Measurements from ENCODE around the gene CKS1B. TPM values are rescaled to one million over a fixed set of nuclear protein-coding genes. Genes with fewer than 3 reads are reported as not detected.

The CKS1B gene
- total and polyA plus RNA-seq, 9 of the 15 experiments (the other 6 are each of a cell fraction or from before 2014, with no cell fraction given): 215 to 1,103 (median 460) TPM

GRCh38 chr1:154936555-154937084 lies 37.9 kb upstream of the CKS1B start, which contains the start of gene PMVK (continued):
- TF ChIP-seq PRDM10 (IDR thresholded peaks at IDR 0.05; ENCODE audit: partially characterized antibody): peak; percentile 100
- TF ChIP-seq HLTF (IDR thresholded peaks at IDR 0.05): peak; percentile 85; the same call in 1 of the 2 replicates
- TF ChIP-seq KAT7 (CRISPR knock-in tag; IDR thresholded peaks at IDR 0.05; ENCODE audit: borderline replicate concordance): no peak
- TF ChIP-seq STAT5A (IDR thresholded peaks at IDR 0.05; ENCODE audit: borderline replicate concordance, low read length): peak; percentile 26; the same call in 1 of the 2 replicates
- TF ChIP-seq TAF15 (IDR thresholded peaks at IDR 0.05; ENCODE audit: low read depth, low read length): no peak
- no peak for TF ChIP-seq MCM5 (IDR thresholded peaks at IDR 0.05; ENCODE audit: low read depth)
- 0 out of 2 replicates have a peak, but pooled peaks have one; percentile 23 for TF ChIP-seq SMC3 (conservative IDR thresholded peaks at IDR 0.05; ENCODE audit: insufficient read depth, low read depth, low read length)
- TF ChIP-seq ZNF445 (CRISPR knock-in tag; IDR thresholded peaks at IDR 0.05; ENCODE audit: low read depth): no peak
- no peak for TF ChIP-seq TCF15 (CRISPR knock-in tag; IDR thresholded peaks at IDR 0.05)
- TF ChIP-seq ELF4 (CRISPR knock-in tag; IDR thresholded peaks at IDR 0.05): no peak
- no peak for TF ChIP-seq PRMT5 (CRISPR knock-in tag; IDR thresholded peaks at IDR 0.05)
- no peak for TF ChIP-seq TFAM (CRISPR knock-in tag; conservative IDR thresholded peaks at IDR 0.05)
- no peak; the same call in 1 of the 2 replicates for TF ChIP-seq TEAD2 (tag; IDR thresholded peaks at IDR 0.05)
- no peak for TF ChIP-seq PREB (CRISPR knock-in tag; IDR thresholded peaks at IDR 0.05)
- no peak for TF ChIP-seq RBM22 (IDR thresholded peaks at IDR 0.05; ENCODE audit: low read depth, low read length, poor library complexity, severe bottlenecking)
- TF ChIP-seq ZNF830 (CRISPR knock-in tag; IDR thresholded peaks at IDR 0.05): peak; percentile 56; the same call in 1 of the 2 replicates
- TF ChIP-seq PHB2 (IDR thresholded peaks at IDR 0.05; ENCODE audit: low read depth): no peak
- TF ChIP-seq CREBBP (IDR thresholded peaks at IDR 0.05; ENCODE audit: low read depth, low read length): no peak
- TF ChIP-seq KDM5B (IDR thresholded peaks at IDR 0.05; ENCODE audit: insufficient replicate concordance, low read depth, low read length): peak; percentile 83
- TF ChIP-seq CAMTA2 (CRISPR knock-in tag; conservative IDR thresholded peaks at IDR 0.05): no peak
- no peak for TF ChIP-seq ZNF77 (CRISPR knock-in tag; IDR thresholded peaks at IDR 0.05)
- TF ChIP-seq SUPT5H (IDR thresholded peaks at IDR 0.05): peak; percentile 85
- 0 out of 2 replicates have a peak, but pooled peaks have one; percentile 37 for TF ChIP-seq PTBP1 (IDR thresholded peaks at IDR 0.05; ENCODE audit: low read depth, low read length)
- TF ChIP-seq NCOA4 (IDR thresholded peaks at IDR 0.05; ENCODE audit: partially characterized antibody): no peak
- no peak for TF ChIP-seq HEY1 (CRISPR knock-in tag; IDR thresholded peaks at IDR 0.05; ENCODE audit: borderline replicate concordance)
- no peak for TF ChIP-seq MXI1 (IDR thresholded peaks at IDR 0.05; ENCODE audit: low read depth, low read length)
- TF ChIP-seq GTF2F1 (IDR thresholded peaks at IDR 0.05; ENCODE audit: low read depth, low read length): no peak
